NCI-H2196 (cell line): ENCODE measurements around the gene TCP11.

Experiments
- DNase-seq: peaks from one replicate; lab custom pipeline; 2025; ENCODE audit not compliant: unreplicated experiment; lab: John Stamatoyannopoulos, UW

The TCP11 gene

DNA sequence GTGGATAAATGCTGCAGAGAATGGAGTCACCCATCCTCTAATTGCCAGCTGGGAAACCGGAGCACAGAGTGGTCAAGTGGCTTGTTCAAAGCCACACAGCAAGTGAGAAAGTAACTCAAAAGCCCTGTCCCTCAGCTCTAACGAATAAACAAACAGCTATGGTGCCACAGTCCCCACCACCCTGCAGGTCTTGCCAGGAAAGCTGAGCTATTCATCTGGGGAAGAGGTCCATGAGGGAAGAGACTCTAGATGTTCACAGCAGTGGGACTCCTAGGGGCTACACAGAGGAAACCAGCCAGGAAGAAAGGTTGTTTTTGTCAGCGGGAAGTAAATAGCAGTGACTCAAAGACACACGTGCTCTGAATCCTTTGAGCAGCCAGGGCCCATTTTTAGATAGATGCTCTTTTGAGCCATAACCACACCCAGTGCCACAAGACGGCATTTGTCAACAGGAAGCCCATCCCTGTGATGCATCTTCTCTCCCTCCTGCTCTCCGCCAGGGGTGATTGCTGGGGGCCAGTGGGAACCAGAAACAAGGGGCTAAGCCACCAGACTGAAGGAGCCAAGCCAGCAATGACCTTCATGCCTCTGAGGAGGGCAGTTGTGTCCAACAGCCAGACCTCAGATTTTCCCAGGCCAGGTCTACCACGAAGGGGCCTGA is 32.4 kb upstream of the TCP11 start:
- DNase-seq: no peak

GRCh38 chr6:35173044-35173426 is 31.9 kb upstream of the TCP11 start:
- no peak for DNase-seq

DNA sequence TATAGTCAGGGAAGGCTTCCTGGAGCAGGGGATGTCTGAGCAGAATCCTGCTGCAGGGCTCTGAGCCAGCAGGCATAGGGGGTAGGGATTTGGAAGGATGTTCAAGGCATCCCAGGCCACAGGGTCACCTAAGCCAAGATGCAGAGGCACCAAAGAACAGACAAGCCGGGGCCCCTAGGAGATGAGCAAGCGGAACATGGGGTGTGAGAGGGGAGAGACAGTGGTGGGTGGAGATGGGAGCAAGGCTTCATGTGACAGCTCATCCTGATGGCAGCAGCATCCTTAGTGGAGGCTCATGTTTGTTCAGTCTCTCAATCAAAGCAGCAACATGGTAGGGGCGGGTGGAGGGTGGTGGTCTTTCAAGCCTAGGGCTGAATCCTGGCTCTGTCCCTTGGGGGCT is 29.8 kb upstream of the TCP11 start:
- DNase-seq: no peak

DNA sequence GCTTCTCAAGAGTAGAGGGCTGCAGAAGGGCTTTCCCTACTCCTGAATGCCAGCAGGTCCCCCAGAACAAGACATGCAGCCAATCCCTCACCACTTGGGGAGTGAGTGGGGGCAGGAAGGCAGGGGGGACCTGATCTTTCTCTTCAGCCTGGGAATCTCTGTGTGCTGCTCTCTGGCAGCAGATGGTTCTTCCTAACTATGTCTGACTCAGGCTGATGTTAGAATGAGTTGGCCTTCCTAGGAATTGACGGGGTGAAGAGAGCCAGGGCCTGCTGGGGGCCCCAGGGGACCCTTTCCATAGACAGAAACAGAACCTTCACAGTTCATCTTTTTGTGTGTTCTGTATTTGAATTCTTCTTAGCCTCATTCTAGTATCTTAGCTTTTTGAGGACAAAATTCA is 29.0 kb upstream of the TCP11 start:
- no peak for DNase-seq

DNA sequence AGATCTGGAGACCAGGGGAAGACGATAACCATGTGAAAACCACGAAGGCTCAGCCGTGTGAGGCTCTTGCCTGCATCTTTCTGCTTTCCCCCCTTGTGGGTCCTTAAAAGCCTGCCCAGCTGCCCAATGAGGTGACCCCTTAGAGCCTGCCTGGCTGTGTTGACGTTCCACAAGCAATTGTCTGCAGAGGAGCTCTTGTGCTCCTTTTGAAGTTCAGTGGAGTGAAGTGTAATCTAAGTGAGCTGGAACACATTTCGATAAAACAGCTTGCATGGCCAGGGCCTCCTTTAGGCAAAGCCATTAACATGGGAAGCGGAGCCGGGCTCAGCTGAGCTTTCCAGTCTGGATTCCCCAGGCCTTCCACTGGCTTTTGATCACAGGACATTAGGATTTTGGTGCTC is 27.3 kb upstream of the TCP11 start:
- DNase-seq: no peak

- DNase-seq: no peak
These were observed 26.4 kb upstream of the TCP11 start for GRCh38 chr6:35167505-35167904.

DNA sequence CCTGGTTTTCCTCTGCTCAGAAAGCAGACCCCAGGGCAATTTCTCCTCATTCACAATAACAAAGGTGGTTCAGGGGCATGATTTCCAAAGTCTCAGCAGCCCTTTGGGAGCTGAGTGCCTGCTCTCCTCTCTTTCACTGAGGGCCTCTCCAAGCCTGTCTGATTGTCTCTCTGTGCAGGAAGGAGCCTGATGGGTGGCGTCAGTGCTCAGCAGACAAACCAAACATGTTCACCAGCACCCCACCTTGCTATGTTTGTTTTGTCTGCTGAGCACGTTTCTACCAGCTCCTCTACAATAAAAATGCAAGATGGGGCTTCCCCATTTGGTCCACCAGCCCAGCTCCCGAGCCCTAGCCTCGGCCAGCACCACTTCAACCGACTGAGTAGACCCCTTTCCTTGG is 25.4 kb upstream of the TCP11 start:
- DNase-seq: no peak

DNA sequence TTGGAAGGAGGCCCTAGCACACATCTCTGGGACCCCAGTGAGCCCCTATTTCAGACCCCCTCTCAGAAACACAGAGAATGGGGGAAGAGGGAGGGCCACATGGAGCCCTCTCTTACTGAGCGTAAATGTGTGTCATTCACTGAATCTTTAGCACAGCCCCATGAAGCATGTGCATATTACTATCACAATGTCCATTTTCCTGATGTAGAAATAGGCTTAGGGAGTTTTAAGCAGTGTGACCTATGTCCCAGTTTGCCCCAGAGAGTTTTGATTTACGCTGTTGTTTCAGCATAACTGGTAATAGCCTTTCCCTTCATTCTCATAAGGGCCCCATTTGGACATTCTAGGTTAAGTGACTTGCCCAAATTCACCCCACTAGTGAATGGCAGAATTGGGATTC is 25.0 kb upstream of the TCP11 start:
- DNase-seq: no peak

DNA sequence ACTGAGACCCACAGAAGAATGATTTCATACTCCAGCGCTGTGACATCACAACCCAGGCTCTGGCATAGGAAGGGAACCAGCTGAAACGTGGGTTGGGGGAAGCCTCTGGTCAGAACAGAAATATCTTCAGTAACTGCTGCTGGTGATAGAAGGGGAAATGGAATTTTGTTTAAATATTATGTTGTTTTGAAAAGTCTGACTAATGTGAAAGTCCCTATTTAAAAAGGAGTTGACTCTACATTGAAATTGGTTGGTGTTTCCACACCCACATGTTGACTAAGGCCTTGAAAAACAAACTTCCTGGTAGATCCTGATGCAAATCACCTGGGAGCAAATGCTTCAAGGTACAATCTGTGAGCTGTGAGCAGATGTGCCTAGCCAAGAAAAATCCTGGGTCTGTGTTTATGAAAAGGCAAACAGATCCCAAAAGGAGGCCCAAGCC is 24.5 kb upstream of the TCP11 start:
- DNase-seq: peak; percentile 17

GRCh38 chr6:35164868-35165267 is 23.7 kb upstream of the TCP11 start:
- no peak for DNase-seq

GRCh38 chr6:35164277-35164676 is 23.1 kb upstream of the TCP11 start:
- no peak for DNase-seq

DNA sequence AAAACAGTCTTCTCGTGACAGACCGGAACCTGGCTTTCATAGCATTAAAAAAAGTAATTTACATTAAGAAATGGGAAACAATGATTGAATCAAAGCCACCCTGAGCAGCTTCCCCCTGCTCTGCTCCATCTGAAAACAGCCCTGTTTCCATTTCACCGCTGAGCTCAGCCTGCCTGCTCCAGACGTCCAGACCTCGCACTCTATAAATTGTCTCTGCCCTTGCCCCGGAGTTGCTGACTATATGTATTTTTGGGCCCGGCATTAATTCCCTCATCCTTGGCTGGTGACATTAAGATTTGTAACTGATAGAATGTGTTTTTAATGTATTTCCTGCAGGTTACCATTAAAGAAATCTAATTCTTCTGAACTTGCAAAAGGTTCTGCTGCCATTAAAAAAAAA is 22.7 kb upstream of the TCP11 start:
- no peak for DNase-seq

DNA sequence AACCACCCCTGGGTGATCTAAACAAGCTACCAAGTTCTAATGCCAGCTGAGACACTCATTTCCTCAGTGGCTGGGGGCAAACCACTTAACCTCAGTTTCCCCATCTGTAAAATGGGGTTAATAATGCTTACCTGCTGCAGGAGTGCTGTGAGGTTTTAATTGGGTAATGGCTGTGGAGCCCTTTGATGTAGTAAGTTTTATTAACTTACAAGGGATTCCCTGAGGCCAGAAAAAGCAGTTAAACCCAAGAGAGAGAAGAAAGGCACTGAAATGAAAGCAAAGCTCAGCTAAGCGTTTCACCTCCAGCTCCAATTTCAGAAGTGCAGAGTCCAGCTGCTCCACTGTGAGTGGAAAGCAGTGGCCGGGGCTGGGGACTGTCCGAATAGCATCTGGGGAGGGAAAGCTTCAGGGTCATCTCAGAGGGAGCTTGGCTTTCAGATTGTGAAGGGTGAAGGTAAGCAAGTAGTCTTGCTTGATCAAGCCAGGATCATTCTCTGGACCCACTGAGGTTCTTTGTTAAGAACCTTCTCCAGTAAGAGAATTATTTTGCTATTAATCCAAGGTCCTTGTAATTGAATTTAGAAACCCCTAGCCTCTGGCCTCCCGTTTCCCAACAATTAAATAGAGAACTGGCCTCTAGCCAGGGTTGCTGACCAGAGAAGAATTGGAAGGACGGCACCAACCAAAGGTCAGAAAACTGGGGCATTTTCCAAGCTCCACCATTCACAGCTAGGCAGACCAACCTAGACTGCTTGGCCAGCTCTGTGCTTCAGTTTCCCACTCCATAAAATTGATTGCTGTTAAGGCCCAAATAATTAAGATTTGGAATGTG is 20.9 kb upstream of the TCP11 start:
- DNase-seq: no peak

DNA sequence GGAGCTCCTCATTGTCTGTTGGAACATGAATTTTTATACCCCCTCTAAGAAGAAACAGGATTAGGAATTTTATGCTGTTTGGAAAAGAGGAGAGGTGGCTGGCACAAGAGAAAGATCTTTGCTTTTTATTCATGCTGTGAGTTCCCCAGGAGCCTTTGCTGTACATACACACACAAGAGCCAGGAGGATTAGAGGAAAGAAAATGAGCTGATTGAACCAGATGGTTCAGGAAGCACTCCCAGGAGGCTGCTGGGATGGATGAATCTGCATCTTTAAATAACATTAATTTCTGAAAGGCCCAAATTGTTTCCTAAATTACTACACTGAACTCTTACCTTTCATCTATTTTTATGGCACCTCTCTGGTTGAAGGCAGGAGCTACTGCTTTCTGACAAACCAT is 20.1 kb upstream of the TCP11 start:
- no peak for DNase-seq

- DNase-seq: no peak
These were observed 19.5 kb upstream of the TCP11 start for GRCh38 chr6:35160642-35161041.

GRCh38 chr6:35158520-35158919 is 17.4 kb upstream of the TCP11 start:
- DNase-seq: no peak

- no peak for DNase-seq
These were observed 13.8 kb upstream of the TCP11 start for GRCh38 chr6:35154947-35155346.

DNA sequence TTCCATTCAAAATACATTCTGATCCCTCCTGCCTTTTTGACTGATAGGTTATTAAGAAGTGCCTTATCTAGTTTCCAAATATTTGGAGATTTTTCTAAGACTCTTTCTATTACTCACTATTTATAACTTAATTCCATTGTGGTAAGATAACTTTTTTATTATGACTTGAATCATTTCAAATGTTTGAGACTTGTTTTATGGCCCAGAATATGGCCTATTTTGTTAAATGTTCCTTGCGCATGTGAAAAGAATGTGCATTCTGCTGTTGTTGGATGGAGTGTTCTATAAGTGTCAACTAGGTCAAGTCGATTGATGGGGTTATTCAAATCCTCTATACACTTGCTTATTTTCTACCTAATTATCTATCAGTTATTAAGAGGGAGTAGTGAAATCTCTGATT is 13.1 kb upstream of the TCP11 start:
- DNase-seq: no peak

- no peak for DNase-seq
These were observed 11.0 kb upstream of the TCP11 start for GRCh38 chr6:35152067-35152707.

- no peak for DNase-seq
These were observed 10.3 kb upstream of the TCP11 start for GRCh38 chr6:35151466-35151865.

- no peak for DNase-seq
These were observed 8.9 kb upstream of the TCP11 start for GRCh38 chr6:35149891-35150566.
